Fibroblast of villous mesenchyme (primary cell): ENCODE measurements around the gene CSTF2T. TPM values are rescaled to one million over a fixed set of nuclear protein-coding genes. Genes with fewer than 3 reads are reported as not detected.
A peak's percentile ranks its signal among the peaks of the same experiment; 100 is the strongest.

Experiments used
- DNase-seq: peaks from one replicate; pipeline ENCODE4 v3.0.0-alpha.2; 2010; ENCODE audit warnings: low read depth
- H3K4me3 ChIP-seq: 2 replicates; pipeline ENCODE4 v1.5.1; 2011; ENCODE audit warnings: low read depth, mild to moderate bottlenecking, low read length
- CTCF ChIP-seq: IDR thresholded peaks from 2 replicates; pipeline ENCODE4 v1.5.1; 2012; ENCODE audit warnings: low read depth, mild to moderate bottlenecking, low read length; ENCODE audit not compliant: insufficient read depth
- total RNA-seq: library from RNA; depleted of rRNA; stranded (reverse); fragments of >200 nt; gene quantifications from 2 replicates; pipeline ENCODE4 v1.2.3, GENCODE V29; 2012

CSTF2T gene
- total RNA-seq, 1 donor = 22.9 TPM

DNA sequence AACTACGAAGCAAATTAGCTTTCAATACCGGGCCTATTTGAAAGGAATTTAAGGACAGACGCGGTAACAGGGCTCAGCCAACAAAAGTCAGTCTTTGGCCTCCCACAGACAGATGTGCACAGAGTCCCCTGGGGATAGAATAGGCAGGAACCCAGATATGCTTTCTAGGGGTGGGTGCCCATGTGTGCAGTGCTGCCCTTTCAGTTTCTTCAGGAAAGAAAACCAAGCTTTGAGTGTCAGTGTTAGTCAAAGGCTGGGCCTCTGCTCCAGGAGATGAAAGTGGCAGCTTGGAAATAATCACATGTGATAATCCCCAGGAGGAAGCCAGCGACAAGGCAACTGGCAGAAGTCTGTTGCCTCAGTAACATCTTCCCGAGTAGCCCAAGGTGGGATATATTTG lies 43.8 kb upstream of the CSTF2T start:
- DNase-seq = no peak
- H3K4me3 ChIP-seq = no peak overlapping the region
- no peak for TF ChIP-seq CTCF

GRCh38 chr10:51733057-51733456 lies 33.7 kb upstream of the CSTF2T start:
- H3K4me3 ChIP-seq = no peak overlapping the region
- no peak for TF ChIP-seq CTCF
- peak; percentile 6 for DNase-seq

- no peak overlapping the region for H3K4me3 ChIP-seq
- DNase-seq = no peak
- TF ChIP-seq CTCF = no peak
Measured at GRCh38 chr10:51729822-51730555, 30.6 kb upstream of the CSTF2T start.

GRCh38 chr10:51724038-51724437 lies 24.6 kb upstream of the CSTF2T start:
- no peak overlapping the region for H3K4me3 ChIP-seq
- DNase-seq = no peak
- TF ChIP-seq CTCF = no peak

GRCh38 chr10:51718804-51719291 lies 19.5 kb upstream of the CSTF2T start:
- no peak overlapping the region for H3K4me3 ChIP-seq
- no peak for TF ChIP-seq CTCF
- peak; percentile 13 for DNase-seq

GRCh38 chr10:51716981-51717380 lies 17.6 kb upstream of the CSTF2T start:
- no peak overlapping the region for H3K4me3 ChIP-seq
- no peak for DNase-seq
- TF ChIP-seq CTCF = no peak

GRCh38 chr10:51711519-51711891 lies 12.1 kb upstream of the CSTF2T start:
- DNase-seq = no peak
- H3K4me3 ChIP-seq = no peak overlapping the region
- TF ChIP-seq CTCF = no peak
